Fibroblast of pulmonary artery (primary cell): Measurements from ENCODE around the gene GAB3.
"Not testable (repeated sequence)": the region's sequence is repeated elsewhere in the genome, so short reads cannot be mapped to it uniquely, and the experiment has no call there.

Experiments
- DNase-seq: peaks from one replicate; pipeline ENCODE4 v3.0.0-alpha.2; 2010; ENCODE audit warnings: low read depth
- H3K4me3 ChIP-seq: replicated peaks from 2 replicates; pipeline ENCODE4 v1.5.1; 2011; ENCODE audit warnings: low read depth, mild to moderate bottlenecking, control low read depth, low read length, moderate library complexity
- CTCF ChIP-seq: IDR thresholded peaks from 2 replicates; pipeline ENCODE4 v1.5.1; 2011; ENCODE audit warnings: mild to moderate bottlenecking, control low read depth, low read length, inconsistent platforms; ENCODE audit errors: missing control alignments

Gene GAB3

DNA sequence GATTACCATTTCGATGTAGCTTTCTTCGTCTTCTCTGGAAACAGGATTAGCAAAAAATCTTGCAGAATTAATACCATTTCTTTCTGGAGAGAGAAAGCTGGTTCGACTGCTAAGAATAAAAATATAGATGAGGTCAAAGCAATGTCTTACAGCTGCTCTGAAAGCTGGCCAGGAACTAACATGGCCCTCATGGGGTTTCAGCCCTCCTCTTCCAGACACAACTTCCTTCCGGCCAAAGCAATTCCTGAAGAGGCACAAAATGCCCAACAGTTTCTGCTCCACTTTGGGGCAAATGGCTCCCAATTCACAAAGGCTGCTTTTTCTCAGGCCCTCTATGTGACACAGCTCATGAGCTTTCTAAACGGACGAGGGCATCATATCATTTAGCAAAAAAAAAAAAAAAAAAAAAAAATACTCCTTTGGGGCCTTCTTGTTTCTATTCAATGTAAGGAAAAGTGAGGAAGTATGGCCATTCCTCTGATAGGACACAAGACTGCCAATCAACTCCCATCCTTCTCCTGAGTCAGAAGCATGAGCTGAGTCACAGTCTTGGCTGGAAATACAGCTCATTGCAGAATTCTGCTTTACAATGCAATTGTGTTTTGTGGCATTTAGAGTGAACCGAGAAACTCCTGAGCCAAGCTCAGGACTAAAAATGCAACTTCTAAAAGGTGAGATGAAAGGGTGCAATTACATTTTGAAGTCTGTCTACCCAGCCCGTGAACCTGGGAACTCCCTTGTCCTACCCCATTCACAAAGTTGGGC is 54.8 kb downstream of the GAB3 start:
- no peak overlapping the region for H3K4me3 ChIP-seq
- no peak for TF ChIP-seq CTCF
- DNase-seq, result peak; percentile 87

DNA sequence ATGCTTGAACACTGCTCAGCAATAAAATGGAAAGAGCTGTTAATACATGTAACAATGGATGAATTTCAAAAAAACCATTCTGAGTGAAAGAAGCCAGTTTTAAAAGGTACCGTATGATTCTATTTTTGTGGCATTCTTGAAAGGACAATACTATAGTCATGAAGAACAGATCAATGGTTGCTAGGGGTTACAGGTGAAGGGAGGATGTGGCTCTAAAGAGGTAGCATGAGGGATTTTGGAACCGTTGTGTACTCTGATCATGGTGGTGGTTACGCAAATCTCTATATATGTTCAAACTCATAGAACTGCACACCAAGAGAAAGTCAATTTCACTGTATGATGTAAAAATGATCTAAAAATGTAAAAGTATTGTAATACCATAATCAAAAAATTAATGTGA is 57.5 kb downstream of the GAB3 start:
- no peak overlapping the region for H3K4me3 ChIP-seq
- no peak for TF ChIP-seq CTCF
- no peak for DNase-seq

DNA sequence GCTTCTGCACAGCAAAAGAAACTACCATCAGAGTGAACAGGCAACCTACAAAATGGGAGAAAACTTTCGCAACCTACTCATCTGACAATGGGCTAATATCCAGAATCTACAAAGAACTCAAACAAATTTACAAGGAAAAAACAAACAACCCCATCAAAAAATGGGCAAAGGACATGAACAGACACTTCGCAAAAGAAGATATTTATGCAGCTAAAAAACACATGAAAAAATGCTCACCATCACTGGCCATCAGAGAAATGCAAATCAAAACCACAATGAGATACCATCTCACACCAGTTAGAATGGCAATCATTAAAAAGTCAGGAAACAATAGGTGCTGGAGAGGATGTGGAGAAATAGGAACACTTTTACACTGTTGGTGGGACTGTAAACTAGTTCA is 60.4 kb downstream of the GAB3 start:
- not testable (repeated sequence) for H3K4me3 ChIP-seq, DNase-seq

GRCh38 chrX:154672084-154672483 is 78.8 kb downstream of the GAB3 start:
- not testable (repeated sequence) for DNase-seq, H3K4me3 ChIP-seq

DNA sequence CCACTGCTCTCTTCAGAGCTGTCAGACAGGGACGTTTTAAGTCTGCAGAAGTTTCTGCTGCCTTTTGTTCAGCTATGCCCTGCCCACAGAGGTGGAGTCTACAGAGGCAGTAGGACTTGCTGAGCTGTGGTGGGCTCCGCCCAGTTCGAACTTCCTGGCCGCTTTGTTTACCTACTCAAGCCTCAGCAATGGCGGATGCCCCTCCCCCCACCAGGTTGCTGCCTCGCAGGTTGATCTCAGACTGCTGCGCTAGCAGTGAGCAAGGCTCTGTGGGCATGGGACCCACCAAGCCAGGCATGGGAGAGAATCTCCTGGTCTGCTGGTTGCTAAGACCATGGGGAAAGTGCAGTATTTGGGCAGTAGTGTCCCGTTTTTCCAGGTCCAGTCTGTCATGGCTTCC is 80.0 kb downstream of the GAB3 start:
- H3K4me3 ChIP-seq, DNase-seq: not testable (repeated sequence)

GRCh38 chrX:154661899-154662298 is 89.0 kb downstream of the GAB3 start:
- no peak for TF ChIP-seq CTCF
- H3K4me3 ChIP-seq, result no peak overlapping the region
- no peak for DNase-seq

DNA sequence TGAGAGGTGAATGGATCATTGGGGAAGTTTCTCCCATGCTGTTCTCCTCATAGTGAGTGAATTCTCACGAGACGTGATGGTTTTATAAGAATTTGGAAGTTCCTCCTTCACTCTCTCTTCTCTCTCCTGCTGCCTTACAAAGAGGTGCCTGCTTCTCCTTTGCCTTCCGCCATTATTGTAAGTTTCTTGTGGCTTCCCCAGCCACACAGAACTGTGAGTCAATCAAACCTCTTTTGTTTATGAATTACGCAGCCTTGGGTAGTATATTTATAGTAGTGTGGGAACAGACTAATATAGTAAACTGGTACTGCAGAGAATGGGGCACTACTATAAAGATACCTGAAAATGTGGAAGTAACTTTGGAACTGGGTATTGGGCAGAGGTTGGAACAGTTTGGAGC is 89.7 kb downstream of the GAB3 start:
- no peak for TF ChIP-seq CTCF
- no peak overlapping the region for H3K4me3 ChIP-seq
- no peak for DNase-seq

DNA sequence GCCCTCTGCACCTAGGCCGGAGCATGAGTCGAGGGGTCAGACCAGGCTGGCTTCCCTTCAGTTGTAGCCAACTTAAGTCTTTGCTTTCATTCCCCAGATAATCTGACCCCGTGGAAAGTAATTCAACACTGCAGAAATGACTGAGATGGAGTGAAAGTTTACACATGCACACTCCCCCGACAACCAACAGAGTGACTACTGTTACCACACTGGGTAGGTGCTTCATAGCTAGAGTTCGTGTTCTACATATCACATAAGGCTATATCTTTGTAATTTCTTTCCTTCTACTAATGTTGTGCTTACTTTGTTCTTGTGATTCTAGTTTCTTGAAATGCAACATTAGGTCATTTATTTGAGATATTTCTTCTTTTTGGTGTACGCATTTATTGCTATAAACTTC is 90.3 kb downstream of the GAB3 start:
- no peak for TF ChIP-seq CTCF
- no peak for DNase-seq
- no peak overlapping the region for H3K4me3 ChIP-seq
